KBM-7 (cell line): ENCODE measurements around the gene TAS2R10.

Experiments used
- DNase-seq: peaks from one replicate; pipeline ENCODE4 v3.0.0-alpha.2; 2015
- in situ Hi-C: fragments of 300-500 bp; cut with MboI; formaldehyde crosslinking; loops from 2 replicates; pipeline ENCODE4 v1.14.3; 2020; ENCODE audit warnings: low sequenced_read_pairs, low pct_unique_long_range_greater_than_20kb, mixed read lengths

TAS2R10 gene, protein sequence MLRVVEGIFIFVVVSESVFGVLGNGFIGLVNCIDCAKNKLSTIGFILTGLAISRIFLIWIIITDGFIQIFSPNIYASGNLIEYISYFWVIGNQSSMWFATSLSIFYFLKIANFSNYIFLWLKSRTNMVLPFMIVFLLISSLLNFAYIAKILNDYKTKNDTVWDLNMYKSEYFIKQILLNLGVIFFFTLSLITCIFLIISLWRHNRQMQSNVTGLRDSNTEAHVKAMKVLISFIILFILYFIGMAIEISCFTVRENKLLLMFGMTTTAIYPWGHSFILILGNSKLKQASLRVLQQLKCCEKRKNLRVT

DNA sequence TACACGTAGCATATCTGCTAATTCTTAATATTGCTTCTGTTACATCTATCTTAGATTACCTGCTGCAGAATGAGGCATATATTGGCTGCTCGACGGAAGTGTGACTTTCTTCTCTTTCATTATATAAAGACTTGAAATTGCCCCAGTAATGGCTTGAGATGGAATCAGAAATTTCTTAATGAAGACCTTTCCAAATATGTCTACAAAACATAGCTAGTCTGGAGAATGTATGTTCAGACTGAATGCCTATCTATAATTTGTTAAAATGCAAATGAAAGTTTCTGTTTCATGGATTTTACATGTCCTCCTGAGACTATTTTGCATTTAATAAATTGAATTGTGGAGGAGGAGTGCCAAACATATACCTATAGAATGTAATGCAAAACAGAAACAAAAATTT, at the start of gene TAS2R10:
TSS of gene TAS2R10 (minus strand) at position 101 of the 400 bp plus-strand sequence. CDS start at position 12, 89 bp downstream.
- no peak for DNase-seq
- in situ Hi-C loops: no loop called here

DNA sequence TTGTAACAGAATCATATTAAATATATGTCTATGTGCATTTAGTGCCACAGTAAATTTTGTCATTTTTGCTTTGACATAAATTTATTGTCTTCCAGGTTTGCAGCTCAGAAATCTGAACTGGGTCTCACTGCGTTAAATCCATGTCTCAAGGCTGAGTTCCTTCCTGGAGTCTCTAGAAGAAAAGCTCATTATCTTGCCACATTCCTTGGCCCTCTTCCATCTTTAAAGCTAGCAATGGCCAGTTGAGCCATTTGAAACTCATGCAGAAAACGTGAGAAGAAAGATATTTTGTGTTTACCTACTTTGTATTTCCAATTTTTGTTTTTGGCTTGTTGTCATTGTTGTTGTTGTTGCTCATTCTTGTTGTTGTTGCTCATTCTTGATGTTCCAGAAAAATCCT, 47.2 kb upstream of the TAS2R10 start:
- no peak for DNase-seq
- in situ Hi-C loops: no loop called here

DNA sequence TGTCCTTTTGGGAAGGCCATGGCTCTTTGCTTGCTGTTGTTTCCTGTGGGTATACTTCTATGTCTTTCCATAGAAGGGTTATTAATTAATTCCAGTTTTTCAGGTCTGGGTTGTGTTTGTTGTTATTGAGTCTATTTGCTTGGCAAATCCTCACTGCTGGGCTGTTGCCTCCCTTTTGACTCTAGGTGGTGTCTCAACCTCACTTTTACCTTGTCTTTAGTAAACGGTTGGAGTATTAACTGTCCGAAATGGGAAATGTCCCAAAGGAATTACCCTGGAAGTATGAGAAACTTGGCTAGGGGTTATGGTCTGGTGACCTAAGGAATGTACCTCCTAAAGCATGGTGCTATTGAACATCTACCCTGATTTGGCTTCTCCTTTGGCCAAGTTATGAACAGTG, 41.2 kb upstream of the TAS2R10 start:
- no peak for DNase-seq
- in situ Hi-C loops: no loop called here

DNA sequence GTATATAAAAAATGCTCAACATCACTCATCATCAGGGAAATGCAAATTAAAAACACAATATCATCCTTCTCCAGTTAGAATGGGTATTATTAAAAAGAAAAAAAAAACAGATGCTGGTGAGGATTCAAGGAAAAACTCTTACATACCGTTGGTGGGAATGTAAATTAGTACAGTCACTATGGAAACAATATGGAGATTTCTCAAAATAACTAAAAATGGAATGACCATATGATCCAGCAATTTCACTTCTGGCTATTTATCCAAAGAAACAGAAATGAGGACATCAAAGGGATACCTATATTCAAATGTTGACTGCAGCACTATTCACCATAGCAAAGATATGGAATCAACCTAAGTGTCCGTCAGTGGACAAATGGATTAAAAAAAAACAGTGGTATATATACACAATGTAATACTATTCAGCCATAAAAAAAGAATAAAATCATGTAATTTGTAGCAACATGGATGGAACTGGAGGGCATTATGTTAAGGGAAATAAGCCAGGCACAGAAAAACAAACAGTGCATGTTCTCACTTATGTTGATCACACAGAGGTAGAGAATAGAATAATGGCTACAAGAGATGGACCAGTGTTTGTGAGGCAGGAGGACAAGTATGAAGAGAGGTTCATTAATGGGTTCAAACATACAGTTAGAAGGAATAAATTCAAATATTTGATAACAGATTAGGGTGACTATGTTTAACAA, 37.5 kb upstream of the TAS2R10 start:
- in situ Hi-C loops: no loop called here
- no peak for DNase-seq

DNA sequence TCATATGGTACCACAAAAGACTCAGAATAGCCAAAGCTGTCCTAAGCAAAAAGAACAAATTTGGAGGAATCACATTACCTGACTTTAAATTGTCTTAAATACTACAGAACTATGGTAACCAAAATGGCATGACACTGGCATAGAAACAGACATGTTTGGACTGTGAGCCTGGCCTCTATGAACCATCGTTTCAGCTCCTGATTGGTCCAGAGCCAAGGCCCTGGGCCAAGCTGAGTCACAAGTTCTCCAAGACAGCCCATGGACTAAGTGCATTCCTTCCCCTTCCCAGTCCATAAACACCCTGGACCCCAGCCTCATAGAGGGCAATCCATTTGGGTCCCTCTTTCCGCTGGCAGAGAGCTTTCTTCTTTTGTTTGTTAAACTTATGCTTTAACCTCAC, 35.2 kb upstream of the TAS2R10 start:
- in situ Hi-C loops: no loop called here
- DNase-seq: no peak

DNA sequence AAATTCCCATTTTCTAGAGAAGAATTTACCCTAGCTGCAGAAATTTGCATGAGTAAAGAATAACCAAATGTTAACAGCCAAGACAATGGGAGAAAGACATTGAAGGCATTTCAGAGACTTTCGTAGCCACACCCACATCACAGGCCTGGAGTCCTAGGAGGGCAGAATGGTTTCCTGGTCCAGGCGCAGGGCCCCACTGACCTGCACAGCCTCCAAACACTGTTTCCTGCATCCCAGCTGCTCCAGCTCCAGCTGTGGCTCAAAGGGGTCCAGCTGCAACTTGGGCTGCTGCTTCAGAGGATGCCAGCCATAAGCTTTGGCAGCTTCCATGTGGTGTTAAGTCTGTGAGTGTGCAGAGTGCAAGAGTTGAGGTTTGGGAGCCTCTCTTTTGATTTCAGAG, 29.6 kb upstream of the TAS2R10 start:
- no peak for DNase-seq

DNA sequence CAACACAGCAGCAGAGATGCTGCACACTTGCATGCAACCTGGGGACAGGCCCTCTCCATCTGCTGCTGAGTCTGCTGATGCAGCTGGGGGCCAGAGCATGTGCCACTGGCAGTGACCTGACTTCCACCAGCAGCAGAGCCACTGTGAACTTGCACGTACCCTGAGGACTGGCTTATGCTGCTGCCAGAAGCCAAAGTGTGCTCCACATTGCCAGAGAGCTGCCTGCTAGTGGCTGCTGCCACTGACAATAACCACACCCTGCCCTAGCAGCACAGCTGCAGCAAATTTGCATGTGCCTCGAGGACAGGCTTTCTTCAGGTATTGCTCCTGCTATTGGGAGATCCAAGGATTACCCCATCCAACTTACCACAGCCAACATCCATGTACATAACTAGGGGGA, 27.6 kb upstream of the TAS2R10 start:
- in situ Hi-C loops: no loop called here
- DNase-seq: no peak

More for the DNA sequence above, 29.6 kb upstream of the TAS2R10 start:
- in situ Hi-C loops: no loop called here

DNA sequence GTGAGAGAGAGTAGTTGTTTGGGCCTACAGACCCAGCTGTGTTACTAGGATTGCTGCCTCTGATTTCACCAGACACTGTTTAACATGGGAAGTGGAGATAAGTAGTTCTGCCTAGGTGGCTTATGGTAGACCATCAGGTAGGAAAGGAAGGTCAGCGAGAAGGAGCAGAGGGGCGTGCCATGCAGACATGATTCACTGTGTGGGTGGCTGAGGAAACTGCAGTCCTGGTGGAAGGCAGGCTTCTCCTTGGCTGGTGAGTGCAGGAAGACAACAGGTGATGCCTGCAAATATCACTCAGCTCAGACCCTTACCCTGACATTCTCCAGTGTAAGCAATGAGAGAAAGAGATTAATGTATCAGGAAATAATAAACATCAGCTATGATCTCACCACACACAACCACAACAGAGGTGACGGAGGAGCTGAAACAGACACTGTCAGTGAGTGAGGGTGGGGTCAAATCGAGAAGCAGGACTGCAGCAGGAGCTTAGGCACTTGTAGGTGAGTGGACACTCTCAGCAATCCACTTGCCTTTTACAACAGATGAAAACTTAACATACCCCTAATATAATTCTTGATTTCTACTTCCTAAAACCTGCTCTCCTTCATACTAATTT, 25.2 kb upstream of the TAS2R10 start:
- in situ Hi-C loops: no loop called here
- DNase-seq: no peak

DNA sequence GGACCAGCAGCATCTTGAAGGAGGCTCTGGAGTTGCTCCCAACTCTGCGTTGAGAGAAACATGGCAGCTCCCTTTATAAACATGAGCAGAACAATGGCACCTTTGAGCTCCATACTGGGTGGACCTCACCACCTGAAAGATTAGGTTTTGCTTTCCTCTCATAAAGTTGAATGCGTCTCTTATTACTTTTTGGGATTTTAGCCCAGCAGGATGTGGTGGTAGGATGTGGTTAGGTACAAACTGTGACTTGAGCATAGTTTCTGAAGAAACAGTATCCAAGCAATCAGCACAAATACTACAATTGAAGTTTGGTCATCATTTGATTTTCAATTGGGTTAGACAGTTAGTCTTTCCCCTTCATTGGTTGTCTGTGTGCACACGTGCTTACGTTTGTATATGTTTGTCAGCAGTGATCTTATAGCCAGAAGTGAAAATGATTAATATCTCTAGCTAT, 23.3 kb upstream of the TAS2R10 start, which contains the start of gene PRR4:
TSS of gene PRR4 (minus strand) at position 51 of the 454 bp plus-strand sequence. CDS start at position 13, 38 bp downstream.
- DNase-seq: no peak
- in situ Hi-C loops: no loop called here

DNA sequence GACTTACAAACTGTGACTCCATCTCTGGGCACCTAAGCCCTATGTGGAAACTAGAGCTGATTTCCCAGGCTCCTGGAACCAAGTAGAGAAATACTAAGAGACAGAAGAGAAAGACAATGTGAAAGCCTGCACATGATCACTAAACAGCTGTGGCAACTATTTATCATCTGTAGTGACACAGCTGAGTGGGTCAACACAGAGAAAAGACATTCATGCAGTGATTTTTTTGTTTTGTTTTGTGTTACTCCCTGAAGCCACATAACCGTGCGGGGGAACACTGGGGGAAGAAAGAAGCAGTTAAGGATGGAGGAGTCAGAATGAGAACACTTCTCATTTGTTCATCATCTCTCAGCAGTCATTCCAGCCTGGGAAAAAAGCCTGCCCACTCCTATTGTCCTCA, 21.6 kb upstream of the TAS2R10 start:
- no peak for DNase-seq
- in situ Hi-C loops: no loop called here

DNA sequence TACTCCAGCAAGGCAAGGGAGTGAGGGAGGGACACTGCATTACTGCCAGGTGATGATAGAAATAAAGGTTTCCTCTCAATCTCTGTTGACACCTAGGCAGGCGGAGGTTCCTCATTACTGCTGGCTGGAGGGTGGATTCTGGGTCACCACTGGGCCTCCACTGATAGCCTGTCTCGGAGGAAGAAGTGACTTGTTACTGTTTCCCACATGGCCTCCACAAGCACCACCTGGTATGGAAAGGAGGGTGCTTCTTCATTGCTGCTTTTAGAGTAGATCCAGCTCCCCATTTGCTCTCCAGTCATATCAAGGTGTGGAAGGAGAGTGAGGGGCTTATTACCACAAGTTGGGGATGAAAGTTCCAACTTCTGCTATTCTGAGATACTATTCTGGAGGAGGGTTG, 16.7 kb upstream of the TAS2R10 start:
- DNase-seq: no peak
- in situ Hi-C loops: no loop called here

DNA sequence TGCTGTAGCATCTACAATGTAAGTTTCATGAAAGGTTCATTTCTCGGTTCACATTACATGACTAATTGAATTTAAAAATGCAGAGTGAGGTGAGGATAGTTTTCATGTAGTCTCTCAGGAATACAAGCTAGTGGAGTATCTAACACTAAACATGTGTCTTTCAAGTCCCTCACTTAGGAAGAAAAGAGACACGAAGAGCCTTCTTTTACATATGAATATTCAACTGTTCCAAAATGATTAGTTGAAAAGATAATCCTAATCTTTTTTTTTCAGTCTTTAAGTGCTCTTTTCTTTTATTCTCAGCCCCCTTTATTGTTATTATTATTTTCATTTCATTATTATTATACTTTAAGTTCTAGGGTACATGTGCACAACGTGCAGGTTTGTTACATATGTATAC, 12.3 kb upstream of the TAS2R10 start:
- DNase-seq: no peak
- in situ Hi-C loops: no loop called here

DNA sequence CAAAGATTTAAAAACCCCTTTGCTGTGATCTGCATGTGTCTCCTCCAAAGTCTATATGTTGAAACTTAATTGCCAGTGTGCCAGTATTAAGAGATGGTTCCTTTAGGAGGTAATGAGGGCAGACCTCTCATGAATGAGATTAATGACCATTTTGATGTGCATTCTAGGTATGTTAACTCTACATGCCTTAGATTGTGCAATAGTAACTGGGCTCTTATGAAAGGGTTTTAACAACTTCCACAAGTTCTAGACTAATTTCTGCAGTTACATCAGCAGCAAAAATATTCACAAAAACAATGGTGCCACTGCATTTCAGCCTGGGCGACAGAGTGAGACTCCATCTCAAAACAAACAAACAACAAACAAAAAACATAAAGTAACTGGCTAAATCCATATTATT, 3.8 kb upstream of the TAS2R10 start:
- no peak for DNase-seq
- in situ Hi-C loops: no loop called here

DNA sequence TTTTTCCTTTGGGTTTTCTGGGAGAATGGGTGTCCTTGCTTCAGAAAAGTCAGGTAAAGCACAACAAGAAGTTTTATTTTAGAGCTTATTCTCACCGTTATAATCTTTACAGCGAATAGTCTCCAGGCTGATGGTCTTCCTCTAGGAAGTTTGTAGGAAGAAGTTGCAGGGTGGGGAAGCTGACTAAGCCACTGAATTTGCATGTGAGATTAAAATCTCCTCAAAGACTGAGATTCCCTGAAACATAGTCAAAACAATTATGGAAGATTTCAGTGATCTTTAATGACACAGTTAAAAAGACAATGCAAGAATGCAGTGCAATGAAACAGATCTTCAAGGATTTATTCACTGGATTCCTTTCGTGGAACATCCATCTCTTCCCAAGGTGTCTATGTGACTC, 1.2 kb downstream of the TAS2R10 start:
- in situ Hi-C loops: no loop called here

DNA sequence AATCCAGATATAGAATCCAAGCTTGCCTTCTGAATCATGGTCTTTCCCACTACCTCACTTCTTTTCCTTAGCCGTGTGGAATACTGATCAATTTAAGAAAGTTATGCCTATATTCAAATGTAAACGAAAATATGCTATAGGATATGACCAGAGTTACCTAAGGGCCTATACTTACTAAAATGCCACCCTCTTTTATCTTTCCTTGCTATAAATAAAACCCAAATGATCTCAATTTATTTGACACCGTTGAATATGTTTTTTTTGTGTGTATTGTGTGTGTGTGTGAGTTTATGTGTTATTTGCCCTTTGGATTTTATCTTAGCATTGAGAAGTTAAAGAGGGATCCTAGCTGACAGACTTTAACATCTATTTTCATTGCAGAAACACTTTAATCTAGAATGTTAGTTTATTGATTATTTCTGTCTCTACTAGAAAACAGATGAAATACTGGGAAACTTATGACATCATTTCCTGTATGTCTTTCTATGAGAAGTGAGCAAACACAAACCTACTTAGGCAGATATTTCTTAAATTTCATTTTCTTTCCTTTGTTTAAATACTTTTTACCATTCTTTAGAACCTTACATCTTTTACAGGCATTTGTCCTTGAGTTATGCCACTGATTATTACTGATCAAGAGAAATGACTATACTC, 14.1 kb downstream of the TAS2R10 start:
- in situ Hi-C loops: no loop called here
- DNase-seq: no peak

More for the DNA sequence above, 1.2 kb downstream of the TAS2R10 start:
- no peak for DNase-seq

DNA sequence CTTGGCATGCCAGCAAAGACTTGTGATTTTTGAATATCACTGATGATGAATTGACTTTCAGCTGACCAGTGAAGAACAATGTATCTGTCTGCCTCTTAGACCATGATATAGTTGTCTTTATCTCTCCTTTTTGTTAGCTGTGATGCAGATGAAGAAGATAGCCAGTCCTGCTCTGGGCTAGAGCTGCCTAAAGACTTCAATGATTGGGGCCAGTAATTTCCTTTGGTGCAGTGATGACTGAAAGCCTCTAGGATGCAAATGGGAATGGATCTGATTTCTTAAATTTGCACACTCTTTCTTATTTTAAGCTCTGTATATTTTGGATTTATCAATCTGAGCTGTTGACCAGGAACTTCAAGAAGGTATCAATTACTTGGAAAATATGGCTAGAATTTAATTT, 16.1 kb downstream of the TAS2R10 start, which contains the start of gene TAS2R9:
TSS of gene TAS2R9 (minus strand) at position 101 of the 400 bp plus-strand sequence. CDS start at position 8, 93 bp downstream.
- in situ Hi-C loops: no loop called here
- no peak for DNase-seq

DNA sequence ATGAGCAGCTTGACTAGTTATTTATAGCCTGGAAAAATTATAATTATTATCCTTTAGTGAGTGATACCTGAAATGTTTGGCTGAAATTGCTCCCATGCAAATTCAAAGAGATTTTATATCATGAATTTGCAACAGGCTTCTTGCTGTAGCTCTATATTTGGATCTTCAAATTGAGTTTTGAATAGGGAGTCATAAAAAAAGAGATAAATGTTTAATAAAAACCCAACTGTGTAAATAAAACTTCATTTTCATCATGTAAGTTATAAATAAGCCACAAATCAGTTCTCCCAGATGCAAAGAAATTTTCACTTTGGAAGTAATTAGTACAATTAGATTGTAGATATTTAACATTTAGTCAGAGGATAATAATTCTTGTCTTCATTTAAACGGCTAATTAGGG, 19.0 kb downstream of the TAS2R10 start, which contains the start of gene TAS2R8:
TSS of gene TAS2R8 (minus strand) at position 101 of the 400 bp plus-strand sequence. CDS start 306 bp downstream, outside the sequence.
- DNase-seq: no peak
- in situ Hi-C loops: no loop called here

DNA sequence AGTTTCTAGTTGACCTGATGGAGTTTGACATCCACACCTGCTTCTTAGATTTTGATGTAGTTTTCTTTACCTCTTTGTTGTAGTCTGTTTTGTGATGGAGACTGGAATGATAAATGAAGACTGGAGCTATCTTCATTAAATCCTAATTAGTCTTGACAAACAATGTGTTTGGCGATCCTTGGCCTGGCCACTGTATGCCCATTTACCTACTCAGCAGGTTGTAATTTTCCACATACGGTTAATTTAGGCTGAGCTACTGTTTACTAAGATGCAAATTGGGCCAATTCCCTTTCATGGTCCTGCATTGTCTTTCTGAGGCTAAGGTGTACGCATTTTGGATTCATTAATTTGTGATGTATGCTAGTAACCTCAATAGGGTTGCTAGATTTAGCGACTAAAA, 23.6 kb downstream of the TAS2R10 start, which contains the start of gene TAS2R7:
TSS of gene TAS2R7 (minus strand) at position 41 of the 400 bp plus-strand sequence. CDS start 57 bp downstream, outside the sequence.
- in situ Hi-C loops: no loop called here
- no peak for DNase-seq

DNA sequence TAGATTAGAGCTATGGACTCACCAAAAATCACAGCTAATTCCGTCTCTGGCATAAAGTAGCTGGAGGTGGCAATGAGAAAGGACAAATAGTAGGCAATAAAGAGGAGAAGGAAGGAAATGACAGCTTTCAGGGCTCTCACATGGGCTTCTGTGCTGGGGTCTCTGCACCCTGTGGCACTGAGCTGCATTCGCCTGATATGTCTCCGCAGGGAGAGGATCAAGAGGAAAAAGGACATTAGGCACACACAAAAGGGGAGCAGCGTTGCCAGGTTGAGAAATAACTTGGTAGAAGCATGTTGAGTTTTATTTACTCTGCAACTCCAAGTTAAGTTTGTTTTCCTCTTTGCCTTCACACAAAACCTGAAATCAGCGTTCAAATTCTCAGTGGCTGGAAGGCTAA, 24.4 kb downstream of the TAS2R10 start:
- DNase-seq: no peak
- in situ Hi-C loops: no loop called here
